Common myeloid progenitor, CD34-positive (primary cell): ENCODE data around the gene COL4A2.

ENCODE experiments used
- CTCF ChIA-PET: fragments of 350-600 bp; sonication (Branson Sonifier 250); formaldehyde crosslinking; loops from one replicate; lab custom pipeline; 2021; ENCODE audit warnings: antibody characterized with exemption; lab: Charles Lee
- POLR2A ChIA-PET: fragments of 350-600 bp; sonication (Branson Sonifier 250); formaldehyde crosslinking; loops from one replicate; lab custom pipeline; 2021; ENCODE audit warnings: antibody characterized with exemption; lab: Charles Lee
- DNase-seq, 3 donors: peaks; one replicate each; pipeline versions ENCODE4 v3.0.0 to v3.0.0-alpha.2; 2013
- H3K27ac ChIP-seq, 2 experiments: 1 replicate in 1 of 2; 2 replicates in 1 of 2; pipeline ENCODE4 v1.7.0; 2013; ENCODE audit warnings: inconsistent platforms in 2 of 2, low read length in 2 of 2, mild to moderate bottlenecking in 2 of 2, low read depth in 1 of 2, moderate library complexity in 1 of 2; ENCODE audit not compliant: severe bottlenecking in 2 of 2, insufficient read depth in 1 of 2, poor library complexity in 1 of 2
- H3K27me3 ChIP-seq, 5 experiments: replicated peaks in 2 of 5; 1 replicate in 3 of 5; 2 replicates in 2 of 5; pipeline versions ENCODE4 v1.6.1 to v1.7.0; 2013; ENCODE audit warnings: low read length in 4 of 5, mild to moderate bottlenecking in 2 of 5, moderate library complexity in 2 of 5, inconsistent platforms in 1 of 5; ENCODE audit not compliant: insufficient read depth in 5 of 5, control insufficient read depth in 4 of 5
- H3K36me3 ChIP-seq, 4 experiments: 1 replicate in 2 of 4; 2 replicates in 2 of 4; pipeline versions ENCODE4 v1.6.1 to v1.7.0; 2013; ENCODE audit warnings: low read length in 3 of 4, control low read depth in 1 of 4, mild to moderate bottlenecking in 1 of 4; ENCODE audit not compliant: control insufficient read depth in 4 of 4, insufficient read depth in 4 of 4
- H3K4me1 ChIP-seq, 4 experiments: 1 replicate in 3 of 4; 2 replicates in 1 of 4; pipeline versions ENCODE4 v1.6.1 to v1.7.1; 2013; ENCODE audit warnings: low read length in 3 of 4, mild to moderate bottlenecking in 3 of 4, control low read depth in 1 of 4, inconsistent platforms in 1 of 4, moderate library complexity in 1 of 4; ENCODE audit not compliant: control insufficient read depth in 4 of 4, insufficient read depth in 4 of 4; ENCODE audit errors: control extremely low read depth in 1 of 4
- H3K4me3 ChIP-seq, 7 experiments: 1 replicate in 4 of 7; 2 replicates in 3 of 7; pipeline versions ENCODE4 v1.5.1 to v1.7.0; 2013; ENCODE audit warnings: mild to moderate bottlenecking in 7 of 7, low read length in 6 of 7, moderate library complexity in 6 of 7, inconsistent platforms in 2 of 7, low read depth in 2 of 7, control low read depth in 1 of 7; ENCODE audit not compliant: insufficient read depth in 4 of 7, control insufficient read depth in 1 of 7; ENCODE audit errors: extremely low read depth in 1 of 7
- H3K9me3 ChIP-seq, 5 experiments: 1 replicate in 4 of 5; 2 replicates in 1 of 5; pipeline versions ENCODE4 v1.6.1 to v1.7.1; 2013; ENCODE audit warnings: low read length in 4 of 5, mild to moderate bottlenecking in 2 of 5, inconsistent platforms in 1 of 5, low read depth in 1 of 5, moderate library complexity in 1 of 5; ENCODE audit not compliant: control insufficient read depth in 4 of 5, insufficient read depth in 2 of 5; ENCODE audit errors: control extremely low read depth in 1 of 5
- WGBS: methylation state at CpG from one replicate; pipeline ENCODE4 v1.1.5; 2013; ENCODE audit not compliant: insufficient coverage; 5-methylcytosine and 5-hydroxymethylcytosine counted together

Gene COL4A2

GRCh38 chr13:110350049-110350448 is 43.0 kb downstream of the COL4A2 start:
- Histone ChIP-seq H3K4me3 (no peak overlapping the region), H3K4me1 (no peaks in the 10 kb centered on the region), H3K27me3 (peaks cover 0 to 39% (median 10%) of the 10 kb centered on the region in 5 experiments), H3K36me3 (no peaks in the 10 kb centered on the region), H3K27ac (no peak overlapping the region), H3K9me3 (no peaks in the 10 kb centered on the region)
- ChIA-PET CTCF (no interaction called here), POLR2A (no interaction called here)
- DNase-seq: no peak
- no CpG with 5 or more reads among the region's 1 CpG for WGBS

DNA sequence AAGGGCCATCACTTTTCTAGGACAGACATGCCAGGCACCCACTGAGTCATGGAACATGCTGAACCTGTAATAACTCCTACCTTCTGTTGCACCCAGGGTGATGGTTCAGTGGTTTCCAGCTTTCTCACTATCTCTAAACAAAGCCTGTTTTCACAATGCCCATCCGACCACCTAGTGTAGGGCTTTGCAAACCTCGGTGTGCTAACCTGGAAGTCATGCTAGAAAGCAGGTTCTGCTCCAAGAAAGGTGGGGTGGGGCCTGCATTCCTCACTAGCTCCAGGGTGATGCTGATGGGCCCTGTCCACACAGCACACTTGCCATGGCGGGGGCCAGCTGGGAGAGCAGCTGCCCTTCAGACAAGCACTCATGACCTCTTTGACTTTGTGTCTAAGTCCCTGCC is 43.4 kb downstream of the COL4A2 start:
- Histone ChIP-seq H3K4me3 (no peak overlapping the region), H3K36me3 (no peaks in the 10 kb centered on the region), H3K9me3 (no peaks in the 10 kb centered on the region), H3K27ac (no peak overlapping the region), H3K27me3 (peaks cover 0 to 35% (median 8%) of the 10 kb centered on the region in 5 experiments), H3K4me1 (no peaks in the 10 kb centered on the region)
- POLR2A ChIA-PET: no interaction called here
- CTCF ChIA-PET: no interaction called here
- DNase-seq: no peak
- 100% methylated on average over 1 of the region's 3 CpGs for WGBS

DNA sequence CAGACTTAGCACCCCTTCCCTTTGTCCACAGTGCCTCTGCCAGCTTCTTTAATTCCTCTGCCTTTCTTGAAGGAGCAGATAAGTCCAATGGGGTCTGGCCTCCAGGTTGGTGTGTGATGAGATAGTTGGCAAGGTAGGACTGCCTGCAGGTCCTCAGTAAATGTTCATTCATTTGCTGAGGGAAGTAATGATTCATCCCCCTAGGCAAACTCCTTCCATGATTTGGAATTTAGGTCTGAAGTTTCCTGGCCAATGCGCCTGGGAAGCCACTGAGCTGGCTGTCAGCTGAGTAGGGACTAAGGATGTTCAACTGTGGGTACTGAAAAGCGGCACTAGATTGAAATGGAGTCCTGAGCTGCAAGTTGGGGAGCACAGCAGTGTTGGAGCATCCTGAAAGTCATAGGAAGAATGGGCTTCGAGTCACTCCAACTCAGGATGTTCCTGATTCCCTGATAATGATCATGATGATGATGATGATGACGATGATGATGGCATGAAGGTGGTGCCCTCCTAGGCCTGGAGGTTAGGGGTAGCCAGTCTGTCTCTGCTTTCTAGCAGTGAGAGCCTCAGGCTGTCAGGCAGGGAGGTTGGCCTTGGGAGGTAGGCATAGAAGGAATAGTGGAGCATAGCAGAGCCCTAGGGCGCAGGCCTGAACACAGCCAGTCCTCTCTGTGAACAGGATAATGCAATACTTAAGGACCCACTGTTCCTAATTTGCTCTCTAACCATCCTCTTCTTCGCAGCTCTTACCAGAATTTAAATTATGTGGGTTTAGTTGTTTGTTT is 44.7 kb downstream of the COL4A2 start:
- Histone ChIP-seq H3K27ac (no peak overlapping the region), H3K4me3 (no peak overlapping the region), H3K36me3 (no peaks in the 10 kb centered on the region), H3K27me3 (peaks cover 0 to 25% (median 5%) of the 10 kb centered on the region in 5 experiments), H3K9me3 (no peaks in the 10 kb centered on the region), H3K4me1 (no peaks in the 10 kb centered on the region)
- ChIA-PET POLR2A (no interaction called here), CTCF (no interaction called here)
- whole genome bisulfite sequencing: 100% methylated on average over 5 of the region's 6 CpGs
- DNase-seq: no peak

GRCh38 chr13:110352735-110353134 is 45.7 kb downstream of the COL4A2 start:
- no peaks in the 10 kb centered on the region for H3K36me3 ChIP-seq
- peaks cover 0 to 19% (median 5%) of the 10 kb centered on the region in 5 experiments for H3K27me3 ChIP-seq
- no peak overlapping the region for H3K27ac ChIP-seq
- POLR2A ChIA-PET: no interaction called here
- 92% methylated on average over 8 of the region's 8 CpGs for WGBS
- H3K4me3 ChIP-seq: no peak overlapping the region
- no peak for DNase-seq
- no peaks in the 10 kb centered on the region for H3K9me3 ChIP-seq
- CTCF ChIA-PET: no interaction called here
- H3K4me1 ChIP-seq: no peaks in the 10 kb centered on the region

- ChIA-PET POLR2A (no interaction called here), CTCF (no interaction called here)
- Histone ChIP-seq H3K27ac (no peak overlapping the region), H3K36me3 (no peaks in the 10 kb centered on the region), H3K9me3 (no peaks in the 10 kb centered on the region), H3K4me3 (no peak overlapping the region), H3K4me1 (no peaks in the 10 kb centered on the region), H3K27me3 (peaks cover 0 to 19% (median 5%) of the 10 kb centered on the region in 5 experiments)
- no peak for DNase-seq
- WGBS: 96% methylated on average over 11 of the region's 13 CpGs
These were observed 46.4 kb downstream of the COL4A2 start for GRCh38 chr13:110353339-110353977.

DNA sequence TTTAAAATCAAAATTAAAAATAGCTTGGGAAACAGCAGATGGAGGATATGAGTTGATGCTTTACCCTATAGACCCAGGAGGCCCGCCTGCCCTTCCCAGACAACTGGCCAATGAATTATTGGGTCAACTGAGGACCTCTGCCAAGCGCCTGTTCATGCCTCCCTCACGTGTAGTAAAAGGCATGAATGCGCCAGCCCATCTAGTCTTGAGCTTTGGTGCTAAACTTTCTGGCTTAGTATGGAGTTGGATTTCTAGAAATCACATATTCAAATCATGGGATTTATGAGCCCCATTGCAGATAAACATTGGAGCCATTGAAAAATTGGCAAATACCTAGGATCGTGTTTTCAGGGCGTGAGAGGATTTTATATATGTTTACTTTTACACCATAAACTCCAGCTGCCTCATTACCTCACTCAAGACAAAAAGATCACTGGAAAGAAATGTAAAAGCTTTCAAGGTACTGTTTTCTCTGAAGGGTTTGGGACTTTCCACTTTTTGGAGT is 47.1 kb downstream of the COL4A2 start:
- Histone ChIP-seq H3K4me1 (no peaks in the 10 kb centered on the region), H3K27me3 (peaks cover 0 to 12% (median 5%) of the 10 kb centered on the region in 5 experiments), H3K36me3 (no peaks in the 10 kb centered on the region), H3K9me3 (no peaks in the 10 kb centered on the region), H3K4me3 (no peak overlapping the region), H3K27ac (no peak overlapping the region)
- WGBS: 97% methylated on average over 4 of the region's 6 CpGs
- POLR2A ChIA-PET: interaction anchor here (0.6 kb wide), 1 partner anchor 17 kb away, joined by 5 read pairs; no protein-coding TSS in a partner anchor
- CTCF ChIA-PET: no interaction called here
- no peak for DNase-seq
